H9 (cell line): ENCODE measurements around the gene RAB6A. TPM values are rescaled to one million over a fixed set of nuclear protein-coding genes. Genes with fewer than 3 reads are reported as not detected.
"Not testable (repeated sequence)": the region's sequence is repeated elsewhere in the genome, so short reads cannot be mapped to it uniquely, and the experiment has no call there.

Source experiments
- DNase-seq: peaks from one replicate; pipeline ENCODE4 v3.0.0-alpha.2; 2017
- H2AFZ ChIP-seq: one replicate; pipeline ENCODE4 v1.6.1; 2013; ENCODE audit warnings: mild to moderate bottlenecking, low read length, control low read depth, moderate library complexity
- H2AK5ac ChIP-seq: 2 replicates; pipeline ENCODE4 v1.6.1; 2013; ENCODE audit warnings: low read length, control low read depth, mixed read lengths; ENCODE audit not compliant: insufficient read length
- H2BK120ac ChIP-seq: one replicate; pipeline ENCODE4 v1.6.1; 2013; ENCODE audit warnings: low read depth, mild to moderate bottlenecking, low read length, control low read depth, inconsistent platforms; ENCODE audit not compliant: poor library complexity, severe bottlenecking
- H2BK12ac ChIP-seq: 2 replicates; pipeline ENCODE4 v1.6.1; 2013; ENCODE audit warnings: low read length, control low read depth, mixed read lengths, low read depth; ENCODE audit not compliant: insufficient read length
- H2BK15ac ChIP-seq: 2 replicates; pipeline ENCODE4 v1.6.1; 2013; ENCODE audit warnings: low read depth, low read length, control low read depth
- H2BK20ac ChIP-seq: one replicate; pipeline ENCODE4 v1.6.1; 2013; ENCODE audit warnings: low read depth, mild to moderate bottlenecking, low read length, control low read depth, inconsistent platforms; ENCODE audit not compliant: poor library complexity, severe bottlenecking
- H2BK5ac ChIP-seq: 2 replicates; pipeline ENCODE4 v1.6.1; 2013; ENCODE audit warnings: low read length, control low read depth, mixed read lengths; ENCODE audit not compliant: insufficient read length
- H3K14ac ChIP-seq: 2 replicates; pipeline ENCODE4 v1.6.1; 2013; ENCODE audit warnings: low read length, control low read depth; ENCODE audit not compliant: insufficient read depth
- H3K18ac ChIP-seq: 2 replicates; pipeline ENCODE4 v1.6.1; 2013; ENCODE audit warnings: low read depth, mild to moderate bottlenecking, mixed read lengths, low read length, control low read depth; ENCODE audit not compliant: insufficient read length
- H3K23ac ChIP-seq: 2 replicates; pipeline ENCODE4 v1.6.1; 2013; ENCODE audit warnings: low read length, control low read depth, mixed read lengths, low read depth; ENCODE audit not compliant: insufficient read length
- H3K23me2 ChIP-seq: 2 replicates; pipeline ENCODE4 v1.6.1; 2013; ENCODE audit warnings: low read depth, mild to moderate bottlenecking, mixed read lengths, low read length, control low read depth; ENCODE audit not compliant: insufficient read length, poor library complexity, severe bottlenecking
- H3K27ac ChIP-seq: 2 replicates; pipeline ENCODE4 v1.5.1; 2013; ENCODE audit warnings: low read length, control low read depth, mixed read lengths, low read depth; ENCODE audit not compliant: insufficient read length
- H3K27me3 ChIP-seq: 2 replicates; pipeline ENCODE4 v1.6.1; 2013; ENCODE audit warnings: low read length, control low read depth, inconsistent platforms; ENCODE audit not compliant: insufficient read depth
- H3K4ac ChIP-seq: 2 replicates; pipeline ENCODE4 v1.6.1; 2013; ENCODE audit warnings: low read depth, mild to moderate bottlenecking, control low read depth, inconsistent platforms, low read length, moderate library complexity
- H3K4me1 ChIP-seq: 2 replicates; pipeline ENCODE4 v1.6.1; 2013; ENCODE audit warnings: low read length, control low read depth, inconsistent platforms; ENCODE audit not compliant: insufficient read depth
- H3K4me2 ChIP-seq: 2 replicates; pipeline ENCODE4 v1.6.1; 2013; ENCODE audit warnings: low read length, control low read depth, mixed read lengths; ENCODE audit not compliant: insufficient read length, insufficient read depth
- H3K56ac ChIP-seq: 2 replicates; pipeline ENCODE4 v1.6.1; 2013; ENCODE audit warnings: low read depth, mild to moderate bottlenecking, mixed read lengths, low read length, control low read depth; ENCODE audit not compliant: insufficient read length
- H3K79me1 ChIP-seq: 2 replicates; pipeline ENCODE4 v1.6.1; 2013; ENCODE audit warnings: low read depth, mild to moderate bottlenecking, moderate library complexity, low read length, control low read depth, inconsistent platforms; ENCODE audit not compliant: insufficient read depth, poor library complexity, severe bottlenecking
- H3K79me2 ChIP-seq: 2 replicates; pipeline ENCODE4 v1.6.1; 2013; ENCODE audit warnings: low read length, control low read depth, inconsistent platforms; ENCODE audit not compliant: insufficient read depth
- H3K9ac ChIP-seq: 2 replicates; pipeline ENCODE4 v1.6.1; 2013; ENCODE audit warnings: low read length, control low read depth, mixed read lengths; ENCODE audit not compliant: insufficient read length; ENCODE audit errors: extremely low read depth
- H3K9me3 ChIP-seq: one replicate; pipeline ENCODE4 v1.6.1; 2013; ENCODE audit warnings: low read depth, low read length, inconsistent platforms; ENCODE audit not compliant: control insufficient read depth
- H3T11ph ChIP-seq: one replicate; pipeline ENCODE4 v1.6.1; 2013; ENCODE audit warnings: mild to moderate bottlenecking, low read length, control low read depth, inconsistent platforms
- H4K20me1 ChIP-seq: one replicate; pipeline ENCODE4 v1.6.1; 2013; ENCODE audit not compliant: control insufficient read depth, insufficient read length, insufficient read depth
- H4K5ac ChIP-seq: 2 replicates; pipeline ENCODE4 v1.6.1; 2013; ENCODE audit warnings: low read depth, mild to moderate bottlenecking, mixed read lengths, low read length, control low read depth; ENCODE audit not compliant: insufficient read length
- H4K8ac ChIP-seq: replicated peaks from 2 replicates; pipeline ENCODE4 v1.6.1; 2013; ENCODE audit warnings: low read length, control low read depth, mixed read lengths, low read depth; ENCODE audit not compliant: insufficient read length
- H4K91ac ChIP-seq: 2 replicates; pipeline ENCODE4 v1.6.1; 2013; ENCODE audit warnings: low read depth, mild to moderate bottlenecking, moderate library complexity, mixed read lengths, low read length, control low read depth; ENCODE audit not compliant: insufficient read length
- H3K27ac Mint-ChIP-seq, 3 experiments: 2 replicates in 2 of 3; 3 replicates in 1 of 3; pipeline ENCODE4 v1.8.0; 2020 to 2021; ENCODE audit warnings: mixed read lengths in 3 of 3, mild to moderate bottlenecking in 1 of 3, moderate library complexity in 1 of 3
- H3K27me3 Mint-ChIP-seq: 2 replicates; pipeline ENCODE4 v1.8.0; 2021; ENCODE audit warnings: low read depth, mild to moderate bottlenecking, moderate library complexity, mixed read lengths
- H3K36me3 Mint-ChIP-seq, 3 experiments: 2 replicates in 2 of 3; 3 replicates in 1 of 3; pipeline ENCODE4 v1.8.0; 2020 to 2021; ENCODE audit warnings: low read depth in 3 of 3, mixed read lengths in 3 of 3; ENCODE audit not compliant: insufficient read depth in 1 of 3
- H3K4me1 Mint-ChIP-seq, 2 experiments: 2 replicates each; pipeline ENCODE4 v1.8.0; 2020; ENCODE audit warnings: mixed read lengths in 2 of 2
- H3K4me3 Mint-ChIP-seq, 2 experiments: 2 replicates in 1 of 2; 3 replicates in 1 of 2; pipeline ENCODE4 v1.8.0; 2020 to 2021; ENCODE audit warnings: mild to moderate bottlenecking in 2 of 2, mixed read lengths in 2 of 2, moderate library complexity in 1 of 2
- H3K9me3 Mint-ChIP-seq, 2 experiments: 2 replicates in 1 of 2; 3 replicates in 1 of 2; pipeline ENCODE4 v1.8.0; 2020; ENCODE audit warnings: mild to moderate bottlenecking in 2 of 2, mixed read lengths in 2 of 2, moderate library complexity in 1 of 2
- CTCF ChIP-seq: fragments of 200-600 bp; sonication (generic); conservative IDR thresholded peaks from 3 replicates; pipeline ENCODE4 v1.8.0; 2021; ENCODE audit warnings: antibody characterized with exemption, mild to moderate bottlenecking
- WGBS: extraction: QIAGEN DNeasy Blood & Tissue Kit; methylation state at CpG from one replicate; pipeline ENCODE4 v1.1.7; 2013; ENCODE audit warnings: missing lambda C conversion rate, low lambda C conversion rate, mixed read lengths; ENCODE audit not compliant: insufficient read length; ENCODE audit errors: extremely low coverage; 5-methylcytosine and 5-hydroxymethylcytosine counted together
- total RNA-seq: library from RNA; stranded (reverse); gene quantifications from 2 replicates; pipeline ENCODE4 v1.2.1, GENCODE V29; 2021

RAB6A gene
- total RNA-seq, 1 experiment from 2014 or later, result 72.8 TPM

- no peaks in the 10 kb centered on the region for H4K20me1 ChIP-seq
Measured at GRCh38 chr11:73752216-73752867, 8.5 kb downstream of the RAB6A start.

GRCh38 chr11:73750862-73751261 is 10.0 kb downstream of the RAB6A start:
- not testable (repeated sequence) for H3K9me3 ChIP-seq, H2BK5ac ChIP-seq, H3K27ac Mint-ChIP-seq, H2BK20ac ChIP-seq, H4K20me1 ChIP-seq, H2AK5ac ChIP-seq, H3K14ac ChIP-seq, H3K56ac ChIP-seq, H3T11ph ChIP-seq, H2BK15ac ChIP-seq, H3K4ac ChIP-seq, H3K9me3 Mint-ChIP-seq, H4K8ac ChIP-seq, H3K23me2 ChIP-seq, H3K27ac ChIP-seq, H3K27me3 Mint-ChIP-seq, H3K4me1 ChIP-seq, H3K36me3 Mint-ChIP-seq, H3K4me2 ChIP-seq, H2BK120ac ChIP-seq, H3K23ac ChIP-seq, H4K91ac ChIP-seq, H3K18ac ChIP-seq, H3K27me3 ChIP-seq, H2AFZ ChIP-seq, H2BK12ac ChIP-seq, H4K5ac ChIP-seq, H3K4me1 Mint-ChIP-seq, H3K4me3 Mint-ChIP-seq, DNase-seq, H3K9ac ChIP-seq
- Histone ChIP-seq H3K79me2 (peaks cover 25% of the 10 kb centered on the region; the same call in 1 of the 2 replicates), H3K79me1 (peaks cover 13% of the 10 kb centered on the region)
- no CpG with 5 or more reads among the region's 4 CpGs for WGBS

More at GRCh38 chr11:73752216-73752867, 8.5 kb downstream of the RAB6A start:
- no peak overlapping the region for H2BK120ac ChIP-seq
- H3K9me3 ChIP-seq, result no peaks in the 10 kb centered on the region
- H3K27ac Mint-ChIP-seq, result peak overlapping the region in 2 of 3 experiments; percentile 52 to 68; a peak in 1 of 7 replicates
- H2AFZ ChIP-seq, result no peak overlapping the region
- no peaks in the 10 kb centered on the region for H3K9me3 Mint-ChIP-seq
- no peak overlapping the region for H4K8ac ChIP-seq
- no peaks in the 10 kb centered on the region for H3K27me3 Mint-ChIP-seq
- peaks cover 29% of the 10 kb centered on the region; the same call in 1 of the 2 replicates for H3K79me2 ChIP-seq
- H3K36me3 Mint-ChIP-seq, result peaks cover 0 to 9% (median 0%) of the 10 kb centered on the region in 3 experiments; a peak in 3 of 7 replicates
- peaks cover 3 to 5% of the 10 kb centered on the region in 2 experiments; a peak in 1 of 4 replicates for H3K4me1 Mint-ChIP-seq
- H3K9ac ChIP-seq, result no peak overlapping the region
- no peak overlapping the region for H3K23ac ChIP-seq
- H3K4me3 Mint-ChIP-seq, result no peak overlapping the region
- no peak overlapping the region for H3K4me2 ChIP-seq
- H2BK20ac ChIP-seq, result no peak overlapping the region
- no peak overlapping the region for H4K5ac ChIP-seq
- H3K4ac ChIP-seq, result no peak overlapping the region
- H3K4me1 ChIP-seq, result no peaks in the 10 kb centered on the region
- DNase-seq, result no peak
- H3K56ac ChIP-seq, result no peak overlapping the region
- no peak overlapping the region for H2BK15ac ChIP-seq
- TF ChIP-seq CTCF, result no peak
- no peak overlapping the region for H3T11ph ChIP-seq
- H3K27me3 ChIP-seq, result no peaks in the 10 kb centered on the region
- H3K18ac ChIP-seq, result no peak overlapping the region
- H3K79me1 ChIP-seq, result peaks cover 13% of the 10 kb centered on the region
- no peak overlapping the region for H2BK12ac ChIP-seq
- no peak overlapping the region for H4K91ac ChIP-seq
- H3K14ac ChIP-seq, result no peak overlapping the region
- no peak overlapping the region for H2AK5ac ChIP-seq
- no peak overlapping the region for H2BK5ac ChIP-seq
- H3K23me2 ChIP-seq, result no peaks in the 10 kb centered on the region
- no peak overlapping the region for H3K27ac ChIP-seq
- no CpG with 5 or more reads among the region's 14 CpGs for WGBS
